H1 (cell line): ENCODE data around the gene PPP2R3A. TPM values are rescaled to one million over a fixed set of nuclear protein-coding genes. Genes with fewer than 3 reads are reported as not detected.

ENCODE experiments used
- CTCF ChIA-PET: fragments of 300-600 bp; sonication (Branson Sonifier 250); formaldehyde crosslinking; loops from one replicate; lab custom pipeline; 2021; ENCODE audit not compliant: partially characterized antibody; lab: Charles Lee
- POLR2A ChIA-PET: fragments of 300-600 bp; sonication (Branson Sonifier 250); formaldehyde crosslinking; loops from one replicate; lab custom pipeline; 2021; ENCODE audit warnings: inconsistent platforms; ENCODE audit not compliant: partially characterized antibody; lab: Charles Lee
- DNase-seq, 2 experiments: peaks; one replicate each; pipeline versions ENCODE4 v3.0.0 to v3.0.0-alpha.2; 2010 to 2022; ENCODE audit warnings: low spot score in 2 of 2, low read depth in 1 of 2, mixed read lengths in 1 of 2
- FAIRE-seq: peaks from 2 replicates; lab custom pipeline; 2011; peaks lifted over from hg19 to GRCh38; lab: Jason Lieb, UNC
- H2AFZ ChIP-seq: 2 replicates; pipeline ENCODE4 v1.8.1; 2012; ENCODE audit warnings: low read length, inconsistent platforms
- H2AK5ac ChIP-seq: 2 replicates; pipeline ENCODE4 v1.6.1; 2013; ENCODE audit warnings: low read depth, low read length
- H2BK120ac ChIP-seq: replicated peaks from 2 replicates; pipeline ENCODE3; 2013; ENCODE audit warnings: low read depth, low read length, inconsistent platforms
- H2BK12ac ChIP-seq: 2 replicates; pipeline ENCODE4 v1.6.1; 2013; ENCODE audit warnings: low read depth, low read length
- H2BK15ac ChIP-seq: 2 replicates; pipeline ENCODE4 v1.6.1; 2013; ENCODE audit warnings: low read length
- H2BK20ac ChIP-seq: 2 replicates; pipeline ENCODE4 v1.6.1; 2013; ENCODE audit warnings: low read length
- H2BK5ac ChIP-seq: 2 replicates; pipeline ENCODE4 v1.6.1; 2013; ENCODE audit warnings: low read depth, low read length
- H3K14ac ChIP-seq: 2 replicates; pipeline ENCODE4 v1.6.1; 2013; ENCODE audit warnings: inconsistent platforms; ENCODE audit not compliant: insufficient read length
- H3K18ac ChIP-seq: 2 replicates; pipeline ENCODE4 v1.6.1; 2013; ENCODE audit warnings: low read length; ENCODE audit errors: extremely low read depth
- H3K23ac ChIP-seq: 2 replicates; pipeline ENCODE4 v1.6.1; 2013; ENCODE audit warnings: inconsistent platforms; ENCODE audit not compliant: insufficient read length
- H3K23me2 ChIP-seq: 2 replicates; pipeline ENCODE4 v1.6.1; 2013; ENCODE audit warnings: low read depth, low read length
- H3K27ac ChIP-seq: 2 replicates; pipeline ENCODE4 v1.6.1; 2011; ENCODE audit warnings: low read depth, low read length, inconsistent platforms
- H3K27me3 ChIP-seq, 4 experiments: replicated peaks in 1 of 4; 1 replicate in 1 of 4; 2 replicates in 3 of 4; pipeline versions ENCODE4 v1.6.1 to v1.8.1; 2011 to 2013; ENCODE audit warnings: low read length in 3 of 4, mild to moderate bottlenecking in 3 of 4, inconsistent platforms in 2 of 4, mixed read lengths in 2 of 4, moderate library complexity in 1 of 4; ENCODE audit not compliant: control insufficient read depth in 3 of 4, insufficient read depth in 3 of 4; ENCODE audit errors: extremely low read depth in 1 of 4
- H3K36me3 ChIP-seq, 4 experiments: 2 replicates each; pipeline versions ENCODE4 v1.6.1 to v1.8.1; 2011 to 2013; ENCODE audit warnings: mild to moderate bottlenecking in 4 of 4, low read length in 3 of 4, moderate library complexity in 2 of 4, control low read depth in 1 of 4, inconsistent platforms in 1 of 4; ENCODE audit not compliant: insufficient read depth in 4 of 4, control insufficient read depth in 2 of 4
- H3K4ac ChIP-seq: replicated peaks from 2 replicates; pipeline ENCODE3; 2013; ENCODE audit warnings: low read length, low read depth, mixed read lengths, inconsistent platforms; ENCODE audit not compliant: insufficient read length
- H3K4me1 ChIP-seq, 4 experiments: replicated peaks in 1 of 4; 1 replicate in 1 of 4; 2 replicates in 3 of 4; pipeline versions ENCODE4 v1.6.1 to v1.8.1; 2011 to 2013; ENCODE audit warnings: low read length in 3 of 4, inconsistent platforms in 2 of 4, mixed read lengths in 1 of 4; ENCODE audit not compliant: insufficient read depth in 4 of 4, control insufficient read depth in 3 of 4
- H3K4me2 ChIP-seq, 2 experiments: 2 replicates each; pipeline versions ENCODE4 v1.6.1 to v1.8.1; 2011 to 2013; ENCODE audit warnings: low read depth in 2 of 2, low read length in 2 of 2, control low read depth in 1 of 2, inconsistent platforms in 1 of 2, mild to moderate bottlenecking in 1 of 2; ENCODE audit not compliant: insufficient read depth in 1 of 2
- H3K4me3 ChIP-seq, 4 experiments: fragments of 200-600, 300-600 bp in 1 of 4; sonication (generic), shearing (Covaris generic), sonication (Bioruptor Twin) in 1 of 4; 2 replicates each; pipeline versions ENCODE4 v1.5.1 to v1.8.1; 2011 to 2016; ENCODE audit warnings: low read length in 4 of 4, low read depth in 3 of 4, control low read depth in 2 of 4, inconsistent platforms in 2 of 4, mild to moderate bottlenecking in 2 of 4, mixed read lengths in 1 of 4, moderate library complexity in 1 of 4; ENCODE audit not compliant: insufficient read depth in 2 of 4; ENCODE audit errors: extremely low read depth in 1 of 4
- H3K56ac ChIP-seq: replicated peaks from 2 replicates; pipeline ENCODE3; 2013; ENCODE audit warnings: low read depth, mild to moderate bottlenecking, mixed read lengths, low read length, inconsistent platforms; ENCODE audit not compliant: insufficient read length
- H3K79me1 ChIP-seq: 2 replicates; pipeline ENCODE4 v1.6.1; 2013; ENCODE audit warnings: low read depth, low read length, control low read depth
- H3K79me2 ChIP-seq, 2 experiments: 2 replicates each; pipeline versions ENCODE4 v1.6.1 to v1.8.1; 2012 to 2013; ENCODE audit warnings: low read length in 2 of 2, mild to moderate bottlenecking in 2 of 2, inconsistent platforms in 1 of 2; ENCODE audit not compliant: insufficient read depth in 2 of 2, control insufficient read depth in 1 of 2
- H3K9ac ChIP-seq, 4 experiments: replicated peaks in 1 of 4; 1 replicate in 1 of 4; 2 replicates in 3 of 4; pipeline versions ENCODE4 v1.6.1 to v1.8.1; 2011 to 2013; ENCODE audit warnings: low read depth in 3 of 4, low read length in 3 of 4, control low read depth in 2 of 4, mild to moderate bottlenecking in 2 of 4, moderate library complexity in 2 of 4, inconsistent platforms in 1 of 4; ENCODE audit errors: extremely low read depth in 1 of 4
- H3K9me3 ChIP-seq, 2 experiments: 2 replicates each; pipeline versions ENCODE4 v1.6.1 to v1.8.1; 2012 to 2013; ENCODE audit warnings: mild to moderate bottlenecking in 2 of 2, moderate library complexity in 2 of 2, control low read depth in 1 of 2, inconsistent platforms in 1 of 2, low read depth in 1 of 2, low read length in 1 of 2, mixed read lengths in 1 of 2; ENCODE audit not compliant: insufficient read depth in 2 of 2
- H4K20me1 ChIP-seq, 2 experiments: replicated peaks in 1 of 2; 2 replicates each; pipeline versions ENCODE3 to v1.8.1; 2011 to 2013; ENCODE audit warnings: inconsistent platforms in 2 of 2, low read length in 2 of 2, mild to moderate bottlenecking in 1 of 2; ENCODE audit not compliant: insufficient read depth in 2 of 2, control insufficient read depth in 1 of 2
- H4K5ac ChIP-seq: 2 replicates; pipeline ENCODE4 v1.6.1; 2013; ENCODE audit warnings: low read length, low read depth, mixed read lengths, inconsistent platforms; ENCODE audit not compliant: insufficient read length
- H4K8ac ChIP-seq: 2 replicates; pipeline ENCODE4 v1.8.0; 2013; ENCODE audit warnings: mild to moderate bottlenecking, moderate library complexity, low read length, inconsistent platforms; ENCODE audit not compliant: insufficient read depth; ENCODE audit errors: extremely low read depth
- H4K91ac ChIP-seq: replicated peaks from 2 replicates; pipeline ENCODE3; 2013; ENCODE audit warnings: low read length, mixed read lengths, inconsistent platforms; ENCODE audit not compliant: insufficient read length
- ASH2L ChIP-seq: fragments of 200-600, 300-600 bp; sonication (generic); IDR thresholded peaks from one replicate; pipeline ENCODE4 v1.7.1; 2017; ENCODE audit warnings: low read length
- BRCA1 ChIP-seq: IDR thresholded peaks from 2 replicates; pipeline ENCODE4 v1.6.1; 2012; ENCODE audit warnings: low read depth, low read length, improper control_type of control experiment
- CHD2 ChIP-seq: IDR thresholded peaks from 2 replicates; pipeline ENCODE4 v1.6.1; 2012; ENCODE audit warnings: low read length, improper control_type of control experiment
- MAFK ChIP-seq: IDR thresholded peaks from 2 replicates; pipeline ENCODE4 v1.6.1; 2012; ENCODE audit warnings: low read depth, mild to moderate bottlenecking, improper control_type of control experiment, low read length
- PHF8 ChIP-seq: fragments of 200-600 bp; sonication (generic); conservative IDR thresholded peaks from 2 replicates; pipeline ENCODE4 v1.7.1; 2012; ENCODE audit warnings: low read depth, mild to moderate bottlenecking, inconsistent platforms, low read length, moderate library complexity
- POLR2A ChIP-seq, 2 experiments: IDR thresholded peaks; 1 replicate in 1 of 2; 2 replicates in 1 of 2; pipeline ENCODE4 v1.6.1; 2011; ENCODE audit warnings: low read depth in 2 of 2, low read length in 2 of 2, mild to moderate bottlenecking in 2 of 2; ENCODE audit errors: control extremely low read depth in 1 of 2
- POLR2AphosphoS5 ChIP-seq: IDR thresholded peaks from 2 replicates; pipeline ENCODE4 v1.6.1; 2011; ENCODE audit warnings: low read depth, low read length
- TAF7 ChIP-seq: optimal IDR thresholded peaks from 2 replicates; pipeline ENCODE3; 2011; ENCODE audit warnings: low read depth, mild to moderate bottlenecking, inconsistent platforms, low read length, moderate library complexity, borderline replicate concordance
- TBP ChIP-seq: IDR thresholded peaks from 2 replicates; pipeline ENCODE4 v1.6.1; 2011; ENCODE audit warnings: low read depth, low read length, improper control_type of control experiment
- WGBS, 2 experiments: shearing (Covaris generic) in 1 of 2; methylation state at CpG; one replicate each; pipeline versions ENCODE4 v1.1.6 to v1.1.7; 2013 to 2015; ENCODE audit warnings: low lambda C conversion rate in 2 of 2, mixed read lengths in 2 of 2, inconsistent platforms in 1 of 2, low coverage in 1 of 2, missing lambda C conversion rate in 1 of 2; ENCODE audit not compliant: insufficient replicate concordance in 2 of 2, insufficient coverage in 1 of 2, insufficient read length in 1 of 2; ENCODE audit errors: extremely low coverage in 1 of 2, missing lambda C conversion rate in 1 of 2; 5-methylcytosine and 5-hydroxymethylcytosine counted together
- polyA plus RNA-seq, 7 experiments: library from polyadenylated mRNA; depleted of rRNA in 3 of 7; stranded (reverse) in 5 of 7; unstranded in 2 of 7; fragments of >200 nt in 5 of 7; fragments of 200-250 nt in 2 of 7; gene quantifications; 1 replicate in 5 of 7; 2 replicates in 1 of 7; 4 replicates in 1 of 7; pipeline versions ENCODE4 v1.2.1 to v1.2.3, GENCODE V29; 2011 to 2013; ENCODE audit warnings: missing spikeins in 2 of 7, mixed read lengths in 2 of 7
- total RNA-seq: library from RNA; stranded (reverse); fragmentation: NEBNext Ultra II Directional; extraction: Animal tissue kit (Norgen Biotek cat#: 25700); gene quantifications from 2 replicates; pipeline ENCODE4 v1.2.1, GENCODE V29; 2021

PPP2R3A gene
- total and polyA plus RNA-seq, 2 of the 8 experiments (the other 6 are each of a cell fraction or from before 2014, with no cell fraction given), result 4.1 to 15.2 TPM

- no peak overlapping the region for H4K91ac ChIP-seq
- no peak for TF ChIP-seq ASH2L
- TF ChIP-seq POLR2AphosphoS5, result no peak
- no peak for TF ChIP-seq TAF7
- no peak for TF ChIP-seq MAFK
- no peak for TF ChIP-seq TBP
- no peak for TF ChIP-seq CHD2
- TF ChIP-seq POLR2A (IDR thresholded peaks at IDR 0.05; ENCODE audit: control extremely low read depth in 1 of 2, low read depth in 2 of 2, low read length in 2 of 2), result no peak
- TF ChIP-seq PHF8, result no peak
- TF ChIP-seq BRCA1, result no peak
- H2BK15ac ChIP-seq, result no peak overlapping the region
- H4K8ac ChIP-seq, result no peak overlapping the region
- H3K23ac ChIP-seq, result no peak overlapping the region
- H3K4ac ChIP-seq, result no peak overlapping the region
- no peaks in the 10 kb centered on the region for H3K23me2 ChIP-seq
- CTCF ChIA-PET, result interaction anchor here (0.6 to 1.6 kb wide), 2 partner anchors 14 to 173 kb away, joined by 3 read pairs; no protein-coding TSS in a partner anchor
- H3K14ac ChIP-seq, result no peak overlapping the region
- H3K4me3 ChIP-seq, result no peak overlapping the region
- peaks cover 0 to 6% of the 10 kb centered on the region in 2 experiments; a peak in 1 of 4 replicates for H3K79me2 ChIP-seq
- no peaks in the 10 kb centered on the region for H3K79me1 ChIP-seq
- H3K4me1 ChIP-seq, result peaks cover 0 to 3% (median 0%) of the 10 kb centered on the region in 4 experiments; a peak in 5 of 7 replicates
- POLR2A ChIA-PET, result no interaction called here
- 92% methylated on average over 4 of the region's 4 CpGs; no CpG with 5 or more reads in 1 of the 2 experiments for WGBS, 2 experiments
- no peaks in the 10 kb centered on the region; a peak in 1 of 8 replicates for H3K36me3 ChIP-seq
- no peak overlapping the region for H3K9ac ChIP-seq
- no peak overlapping the region for H2BK120ac ChIP-seq
- H3K27ac ChIP-seq, result no peak overlapping the region
- no peak overlapping the region for H3K4me2 ChIP-seq
- no peak overlapping the region for H2BK5ac ChIP-seq
- H2BK12ac ChIP-seq, result no peak overlapping the region
- no peak overlapping the region for H2BK20ac ChIP-seq
- peaks cover 0 to 1% (median 0%) of the 10 kb centered on the region in 4 experiments; a peak in 1 of 7 replicates for H3K27me3 ChIP-seq
- H3K9me3 ChIP-seq, result no peaks in the 10 kb centered on the region
- DNase-seq, result no peak
- no peak overlapping the region for H2AK5ac ChIP-seq
- peaks cover 0 to 2% of the 10 kb centered on the region in 2 experiments for H4K20me1 ChIP-seq
- no peak overlapping the region for H2AFZ ChIP-seq
- H3K56ac ChIP-seq, result no peak overlapping the region
- FAIRE-seq, result no peak
- H4K5ac ChIP-seq, result no peak overlapping the region
- no peak overlapping the region for H3K18ac ChIP-seq
These were observed 30.2 kb downstream of the PPP2R3A start for GRCh38 chr3:135995766-135996165.
